SK-N-SH (cell line): Measurements from ENCODE around the gene RAET1E. TPM values are rescaled to one million over a fixed set of nuclear protein-coding genes. Genes with fewer than 3 reads are reported as not detected.
"Not testable (repeated sequence)": the region's sequence is repeated elsewhere in the genome, so short reads cannot be mapped to it uniquely, and the experiment has no call there.

Experiments
- CTCF ChIA-PET: fragments of 300-600, 350-600 bp; formaldehyde crosslinking; extraction: SDS; loops from one replicate; lab custom pipeline; 2021; lab: Yijun Ruan, JAX
- POLR2A ChIA-PET: fragments of 350-600 bp; sonication (Branson Sonifier 250); formaldehyde crosslinking; extraction: SDS; loops from one replicate; lab custom pipeline; 2020; ENCODE audit warnings: antibody characterized with exemption, inconsistent platforms; lab: Yijun Ruan, JAX
- DNase-seq: peaks from one replicate; pipeline ENCODE4 v3.0.0; 2012
- H2AFZ ChIP-seq: fragments of 200-600 bp; sonication (generic); 2 replicates; pipeline ENCODE4 v1.8.1; 2016; ENCODE audit warnings: antibody characterized with exemption, mild to moderate bottlenecking, low read depth
- H3F3A ChIP-seq: fragments of 200-600 bp; sonication (generic); replicated peaks from 2 replicates; pipeline ENCODE3; 2016; ENCODE audit warnings: antibody characterized with exemption, mild to moderate bottlenecking; ENCODE audit not compliant: insufficient read depth
- H3K27ac ChIP-seq, 2 experiments: fragments of 200-500 bp in 1 of 2; fragments of 200-600 bp in 1 of 2; sonication (Bioruptor generic) in 1 of 2; sonication (generic), shearing (Covaris generic) in 1 of 2; 2 replicates each; pipeline versions ENCODE4 v1.5.1 to v1.6.1; 2014 to 2016; ENCODE audit warnings: low read depth in 2 of 2, inconsistent platforms in 1 of 2, low read length in 1 of 2, mild to moderate bottlenecking in 1 of 2, mixed read lengths in 1 of 2
- H3K27me3 ChIP-seq: fragments of 200-600 bp; sonication (generic), shearing (Covaris generic); 2 replicates; pipeline ENCODE4 v1.6.1; 2016; ENCODE audit warnings: mixed run types; ENCODE audit not compliant: insufficient read depth
- H3K36me3 ChIP-seq, 2 experiments: fragments of 200-500 bp in 1 of 2; fragments of 200-600 bp in 1 of 2; sonication (Bioruptor generic) in 1 of 2; sonication (generic) in 1 of 2; replicated peaks in 1 of 2; 2 replicates each; pipeline versions ENCODE3 to v1.5.1; 2014 to 2016; ENCODE audit warnings: low read length in 1 of 2, mild to moderate bottlenecking in 1 of 2; ENCODE audit not compliant: insufficient read depth in 2 of 2, control insufficient read depth in 1 of 2
- H3K4me1 ChIP-seq, 2 experiments: fragments of 200-500 bp in 1 of 2; fragments of 200-600 bp in 1 of 2; sonication (Bioruptor generic) in 1 of 2; sonication (generic), shearing (Covaris generic) in 1 of 2; 2 replicates each; pipeline versions ENCODE4 v1.5.1 to v1.6.1; 2014 to 2016; ENCODE audit warnings: low read depth in 1 of 2, low read length in 1 of 2, mixed run types in 1 of 2; ENCODE audit not compliant: insufficient read depth in 2 of 2, control insufficient read depth in 1 of 2
- H3K4me2 ChIP-seq: fragments of 200-600 bp; sonication (generic), shearing (Covaris generic); 2 replicates; pipeline ENCODE4 v1.6.1; 2017; ENCODE audit warnings: mixed run types
- H3K4me3 ChIP-seq, 2 experiments: fragments of 200-500 bp in 1 of 2; fragments of 200-600 bp in 1 of 2; sonication (Bioruptor generic) in 1 of 2; sonication (generic), shearing (Covaris generic) in 1 of 2; 2 replicates each; pipeline versions ENCODE4 v1.5.1 to v1.8.1; 2014 to 2016; ENCODE audit warnings: low read depth in 2 of 2, inconsistent platforms in 1 of 2, low read length in 1 of 2, mild to moderate bottlenecking in 1 of 2, mixed read lengths in 1 of 2, moderate library complexity in 1 of 2
- H3K79me2 ChIP-seq: fragments of 200-600 bp; sonication (generic); 2 replicates; pipeline ENCODE4 v1.8.1; 2017; ENCODE audit warnings: mild to moderate bottlenecking; ENCODE audit not compliant: insufficient read depth
- H3K9ac ChIP-seq: fragments of 200-600 bp; sonication (generic); 2 replicates; pipeline ENCODE4 v1.6.1; 2017; ENCODE audit warnings: mixed run types
- H3K9me2 ChIP-seq: fragments of 200-600 bp; sonication (generic); 2 replicates; pipeline ENCODE4 v1.6.1; 2017; ENCODE audit warnings: mixed run types
- H3K9me3 ChIP-seq: fragments of 200-600 bp; sonication (generic); 2 replicates; pipeline ENCODE4 v1.6.1; 2017; ENCODE audit warnings: mixed run types, mild to moderate bottlenecking, moderate library complexity
- H4K20me1 ChIP-seq: fragments of 200-600 bp; sonication (generic); 2 replicates; pipeline ENCODE4 v1.6.1; 2017; ENCODE audit warnings: mild to moderate bottlenecking, mixed run types; ENCODE audit not compliant: insufficient read depth
- CHD2 ChIP-seq: fragments of 150-350 bp; IDR thresholded peaks from 2 replicates; pipeline ENCODE4 v1.6.1; 2018; ENCODE audit warnings: low read length; ENCODE audit not compliant: partially characterized antibody
- ELF1 ChIP-seq: IDR thresholded peaks from 2 replicates; pipeline ENCODE4 v1.4.0; 2012
- EZH2phosphoT487 ChIP-seq: fragments of 200-600 bp; sonication (generic); IDR thresholded peaks from 2 replicates; pipeline ENCODE4 v1.6.1; 2017; ENCODE audit warnings: low read depth, mixed run types, mild to moderate bottlenecking, antibody characterized with exemption, moderate library complexity, borderline replicate concordance
- FOXJ3 ChIP-seq: sonication (generic); formaldehyde crosslinking; IDR thresholded peaks from 2 replicates; pipeline ENCODE4 v1.5.1; 2020; ENCODE audit warnings: mild to moderate bottlenecking, missing genetic modification reagents
- GABPA ChIP-seq: IDR thresholded peaks from 2 replicates; pipeline ENCODE4 v1.4.0; 2012; ENCODE audit warnings: low read depth, mild to moderate bottlenecking
- JUND ChIP-seq: IDR thresholded peaks from 2 replicates; pipeline ENCODE4 v1.4.0; 2012
- MEF2A ChIP-seq: IDR thresholded peaks from 2 replicates; pipeline ENCODE4 v1.4.0; 2012; ENCODE audit warnings: low read depth, borderline replicate concordance
- NRF1 ChIP-seq: IDR thresholded peaks from 2 replicates; pipeline ENCODE4 v1.6.1; 2012; ENCODE audit warnings: low read depth, mild to moderate bottlenecking, low read length
- PBX3 ChIP-seq: IDR thresholded peaks from 2 replicates; pipeline ENCODE4; 2012
- POLR2AphosphoS5 ChIP-seq: IDR thresholded peaks from 2 replicates; pipeline ENCODE4 v1.6.1; 2012; ENCODE audit warnings: low read depth, low read length
- RAD21 ChIP-seq: IDR thresholded peaks from 2 replicates; pipeline ENCODE4 v1.6.1; 2012; ENCODE audit warnings: mild to moderate bottlenecking, low read length
- REST ChIP-seq: IDR thresholded peaks from 2 replicates; pipeline ENCODE4 v1.6.1; 2012; ENCODE audit warnings: mild to moderate bottlenecking, low read depth, low read length, moderate library complexity
- RFX5 ChIP-seq: IDR thresholded peaks from 2 replicates; pipeline ENCODE4 v1.6.1; 2012; ENCODE audit warnings: mild to moderate bottlenecking, improper control_type of control experiment, low read length
- SIN3A ChIP-seq: IDR thresholded peaks from 2 replicates; pipeline ENCODE4 v1.6.1; 2012; ENCODE audit warnings: low read depth, mild to moderate bottlenecking, low read length, moderate library complexity, borderline replicate concordance
- SMC3 ChIP-seq: IDR thresholded peaks from 2 replicates; pipeline ENCODE4 v1.6.1; 2012; ENCODE audit warnings: low read depth, low read length, improper control_type of control experiment
- TAF1 ChIP-seq: IDR thresholded peaks from 2 replicates; pipeline ENCODE4 v1.6.1; 2012; ENCODE audit warnings: low read depth, mild to moderate bottlenecking, low read length, moderate library complexity, borderline replicate concordance
- ZBTB33 ChIP-seq: IDR thresholded peaks from 2 replicates; pipeline ENCODE4 v1.4.0; 2012; ENCODE audit warnings: low read depth, borderline replicate concordance
- WGBS: methylation state at CpG from one replicate; pipeline ENCODE4 v1.1.6; 2017; ENCODE audit warnings: low lambda C conversion rate; 5-methylcytosine and 5-hydroxymethylcytosine counted together
- polyA plus RNA-seq, 3 experiments: library from polyadenylated mRNA; depleted of rRNA; stranded (reverse); fragments of >200 nt; gene quantifications; 2 replicates each; pipeline ENCODE4 v1.2.3, GENCODE V29; 2012

The RAET1E gene
- polyA plus RNA-seq, 1 of the 3 experiments (the other 2 are of a cell fraction), result 0.15 TPM

GRCh38 chr6:149922642-149923326, 24.9 kb upstream of the RAET1E start, which contains the start of gene RAET1G (continued):
- TF ChIP-seq FOXJ3 (CRISPR knock-in tag) (no peak), PBX3 (no peak), GABPA (no peak), MEF2A (no peak), REST (no peak), RFX5 (peak; percentile 49), RAD21 (no peak), CHD2 (peak; percentile 22), NRF1 (peak; percentile 50)
- TF ChIP-seq, all 33 proteins: peak for 5

GRCh38 chr6:149922091-149922490, 24.2 kb upstream of the RAET1E start:
- POLR2A ChIA-PET, result interaction anchor here (0.9 kb wide), 1 partner anchor 16 kb away, joined by 3 read pairs; no protein-coding TSS in a partner anchor
- not testable (repeated sequence) for H3K9me3 ChIP-seq, H3K4me1 ChIP-seq, H3K9me2 ChIP-seq, H3F3A ChIP-seq, H2AFZ ChIP-seq, H3K27me3 ChIP-seq, H3K36me3 ChIP-seq, DNase-seq, H3K27ac ChIP-seq, H3K79me2 ChIP-seq, H3K4me2 ChIP-seq, H4K20me1 ChIP-seq, H3K9ac ChIP-seq
- 71% methylated on average over 5 of the region's 5 CpGs for WGBS
- H3K4me3 ChIP-seq, result peak overlapping the region in 1 of 2 experiments; percentile 72; a peak in 2 of 4 replicates
- CTCF ChIA-PET, result interaction anchor here (0.6 to 1.1 kb wide), 3 partner anchors 81 to 1036 kb away, joined by 3 read pairs; no protein-coding TSS in a partner anchor

GRCh38 chr6:149921361-149921760, 23.4 kb upstream of the RAET1E start:
- ChIA-PET CTCF (interaction anchor here (1.1 kb wide), 1 partner anchor 81 kb away, joined by 3 read pairs; no protein-coding TSS in a partner anchor), POLR2A (no interaction called here)
- H3K9me2 ChIP-seq, result no peaks in the 10 kb centered on the region
- H3K9ac ChIP-seq, result no peak overlapping the region
- H3K79me2 ChIP-seq, result no peaks in the 10 kb centered on the region
- no peak overlapping the region for H3K4me3 ChIP-seq
- no peaks in the 10 kb centered on the region for H3F3A ChIP-seq
- H2AFZ ChIP-seq, result no peak overlapping the region
- no peaks in the 10 kb centered on the region for H3K36me3 ChIP-seq
- no peaks in the 10 kb centered on the region for H4K20me1 ChIP-seq
- H3K4me2 ChIP-seq, result no peak overlapping the region
- peaks cover 0 to 9% of the 10 kb centered on the region in 2 experiments; a peak in 1 of 4 replicates for H3K4me1 ChIP-seq
- WGBS, result 76% methylated on average over 6 of the region's 6 CpGs
- no peaks in the 10 kb centered on the region for H3K27me3 ChIP-seq
- no peak overlapping the region for H3K27ac ChIP-seq
- DNase-seq, result no peak
- no peaks in the 10 kb centered on the region for H3K9me3 ChIP-seq
- TF ChIP-seq ELF1, result no peak
- TF ChIP-seq ZBTB33, result no peak
- TF ChIP-seq SIN3A, result no peak
- TF ChIP-seq CHD2, result no peak
- no peak for TF ChIP-seq GABPA
- TF ChIP-seq POLR2AphosphoS5, result no peak
- no peak for TF ChIP-seq TAF1
- TF ChIP-seq EZH2phosphoT487, result no peak
- no peak for TF ChIP-seq SMC3
- no peak for TF ChIP-seq JUND
- no peak for TF ChIP-seq FOXJ3 (CRISPR knock-in tag)
- no peak for TF ChIP-seq PBX3
